MG63 (cell line): Measurements from ENCODE around the gene DFFA. TPM values are rescaled to one million over a fixed set of nuclear protein-coding genes. Genes with fewer than 3 reads are reported as not detected.
A peak's percentile ranks its signal among the peaks of the same experiment; 100 is the strongest.

Experiments
- DNase-seq: peaks from one replicate; pipeline ENCODE4 v3.0.0-alpha.2; 2020
- H3K27me3 ChIP-seq: fragments of 250-450 bp; sonication (Bioruptor Pico); 2 replicates; pipeline ENCODE4 v1.5.1; 2020; ENCODE audit warnings: mild to moderate bottlenecking, moderate library complexity
- H3K36me3 ChIP-seq: fragments of 250-450 bp; sonication (Bioruptor Pico); 2 replicates; pipeline ENCODE4 v1.5.1; 2020; ENCODE audit warnings: mild to moderate bottlenecking, moderate library complexity
- H3K4me3 ChIP-seq: fragments of 250-450 bp; sonication (Bioruptor Pico); 2 replicates; pipeline ENCODE4 v1.5.1; 2020; ENCODE audit warnings: mild to moderate bottlenecking, moderate library complexity
- H3K9me3 ChIP-seq: fragments of 250-450 bp; sonication (Bioruptor Pico); 2 replicates; pipeline ENCODE4 v1.5.1; 2020; ENCODE audit warnings: mild to moderate bottlenecking, moderate library complexity
- total RNA-seq: library from RNA; depleted of rRNA; stranded (reverse); fragments of >200 nt; shearing (Covaris generic); gene quantifications from 2 replicates; pipeline ENCODE4 v1.2.3, GENCODE V29; 2014; ENCODE audit warnings: low replicate concordance; rRNA removed

DFFA gene
- total RNA-seq: 36.7 and 51.9 TPM in 2 replicates

- peak; percentile 94 for DNase-seq
Measured at GRCh38 chr1:10472220-10473144, at the start of gene DFFA. Gene DFFA (minus strand): TSS chr1:10472529. CDS start chr1:10472458, 71 bp downstream.

GRCh38 chr1:10521537-10522157 is 49.3 kb upstream of the DFFA start:
- Histone ChIP-seq H3K4me3 (no peak overlapping the region), H3K36me3 (peaks cover 5% of the 10 kb centered on the region; the same call in 1 of the 2 replicates), H3K27me3 (no peaks in the 10 kb centered on the region), H3K9me3 (no peaks in the 10 kb centered on the region)
- no peak for DNase-seq

More at GRCh38 chr1:10472220-10473144, at the start of gene DFFA:
- Histone ChIP-seq H3K4me3 (peak within 1 kb of the TSS; percentile 72), H3K9me3 (no peaks in the 10 kb centered on the region), H3K36me3 (peaks cover 15% of the 10 kb centered on the region), H3K27me3 (no peaks in the 10 kb centered on the region)

GRCh38 chr1:10520952-10521351 is 48.6 kb upstream of the DFFA start:
- Histone ChIP-seq H3K9me3 (no peaks in the 10 kb centered on the region), H3K27me3 (no peaks in the 10 kb centered on the region), H3K4me3 (no peak overlapping the region), H3K36me3 (peaks cover 5% of the 10 kb centered on the region)
- DNase-seq: no peak

- H3K4me3 ChIP-seq: no peak overlapping the region
- no peaks in the 10 kb centered on the region for H3K27me3 ChIP-seq
- no peaks in the 10 kb centered on the region for H3K9me3 ChIP-seq
- DNase-seq: no peak
- peaks cover 5% of the 10 kb centered on the region for H3K36me3 ChIP-seq
Measured at GRCh38 chr1:10520497-10520896, 48.2 kb upstream of the DFFA start.

- H3K27me3 ChIP-seq: no peaks in the 10 kb centered on the region
- peaks cover 5% of the 10 kb centered on the region for H3K36me3 ChIP-seq
- no peak for DNase-seq
- H3K4me3 ChIP-seq: no peak overlapping the region
- H3K9me3 ChIP-seq: no peaks in the 10 kb centered on the region
Measured at GRCh38 chr1:10519016-10519417, 46.7 kb upstream of the DFFA start.

- H3K4me3 ChIP-seq: no peak overlapping the region
- no peaks in the 10 kb centered on the region for H3K9me3 ChIP-seq
- peaks cover 7% of the 10 kb centered on the region for H3K36me3 ChIP-seq
- no peaks in the 10 kb centered on the region for H3K27me3 ChIP-seq
- no peak for DNase-seq
Measured at GRCh38 chr1:10517677-10517982, 45.3 kb upstream of the DFFA start.

GRCh38 chr1:10516925-10517676 is 44.8 kb upstream of the DFFA start:
- peaks cover 10% of the 10 kb centered on the region for H3K36me3 ChIP-seq
- H3K4me3 ChIP-seq: no peak overlapping the region
- no peaks in the 10 kb centered on the region for H3K9me3 ChIP-seq
- DNase-seq: no peak
- H3K27me3 ChIP-seq: no peaks in the 10 kb centered on the region

GRCh38 chr1:10515976-10516750 is 43.8 kb upstream of the DFFA start:
- Histone ChIP-seq H3K27me3 (no peaks in the 10 kb centered on the region), H3K36me3 (peaks cover 11% of the 10 kb centered on the region), H3K9me3 (no peaks in the 10 kb centered on the region), H3K4me3 (no peak overlapping the region)
- no peak for DNase-seq

GRCh38 chr1:10515301-10515975 is 43.1 kb upstream of the DFFA start:
- no peaks in the 10 kb centered on the region for H3K27me3 ChIP-seq
- no peak overlapping the region for H3K4me3 ChIP-seq
- peaks cover 11% of the 10 kb centered on the region for H3K36me3 ChIP-seq
- no peak for DNase-seq
- H3K9me3 ChIP-seq: no peaks in the 10 kb centered on the region

GRCh38 chr1:10514490-10515235 is 42.3 kb upstream of the DFFA start:
- H3K36me3 ChIP-seq: peaks cover 11% of the 10 kb centered on the region
- H3K4me3 ChIP-seq: no peak overlapping the region
- no peaks in the 10 kb centered on the region for H3K27me3 ChIP-seq
- DNase-seq: peak; percentile 20
- no peaks in the 10 kb centered on the region for H3K9me3 ChIP-seq

- Histone ChIP-seq H3K9me3 (no peaks in the 10 kb centered on the region), H3K36me3 (peaks cover 11% of the 10 kb centered on the region)
Measured at GRCh38 chr1:10513199-10513598, 40.9 kb upstream of the DFFA start.

GRCh38 chr1:10511494-10511885 is 39.2 kb upstream of the DFFA start:
- peaks cover 7% of the 10 kb centered on the region for H3K36me3 ChIP-seq
- DNase-seq: no peak
- H3K9me3 ChIP-seq: no peaks in the 10 kb centered on the region
- peak overlapping the region; percentile 6; the same call in 1 of the 2 replicates for H3K4me3 ChIP-seq
- no peaks in the 10 kb centered on the region for H3K27me3 ChIP-seq

More at GRCh38 chr1:10513199-10513598, 40.9 kb upstream of the DFFA start:
- Histone ChIP-seq H3K4me3 (no peak overlapping the region), H3K27me3 (no peaks in the 10 kb centered on the region)
- DNase-seq: no peak

GRCh38 chr1:10510520-10511493 is 38.5 kb upstream of the DFFA start:
- H3K27me3 ChIP-seq: no peaks in the 10 kb centered on the region
- peaks cover 7% of the 10 kb centered on the region for H3K36me3 ChIP-seq
- no peaks in the 10 kb centered on the region for H3K9me3 ChIP-seq
- H3K4me3 ChIP-seq: peak overlapping the region; percentile 6; the same call in 1 of the 2 replicates
- peak; percentile 92 for DNase-seq

GRCh38 chr1:10509809-10510509 is 37.6 kb upstream of the DFFA start:
- DNase-seq: no peak

More at GRCh38 chr1:10509809-10510509, 37.6 kb upstream of the DFFA start:
- Histone ChIP-seq H3K9me3 (no peaks in the 10 kb centered on the region), H3K36me3 (peaks cover 7% of the 10 kb centered on the region), H3K4me3 (no peak overlapping the region), H3K27me3 (no peaks in the 10 kb centered on the region)
